AG04449 (cell line): ENCODE results near the gene KRT71.

ENCODE experiments used
- CTCF ChIA-PET: fragments of 350-600 bp; formaldehyde crosslinking; extraction: SDS; loops from one replicate; lab custom pipeline; 2021; ENCODE audit warnings: antibody characterized with exemption; lab: Yijun Ruan, JAX
- POLR2A ChIA-PET: fragments of 400-600, 350-600 bp; formaldehyde crosslinking; extraction: SDS; loops from one replicate; lab custom pipeline; 2020; ENCODE audit warnings: antibody characterized with exemption, inconsistent platforms; lab: Yijun Ruan, JAX
- DNase-seq: peaks from one replicate; pipeline ENCODE4 v3.0.0-alpha.2; 2010; ENCODE audit warnings: low read depth, low spot score
- H3K4me3 ChIP-seq: 2 replicates; pipeline ENCODE4 v1.5.1; 2011; ENCODE audit warnings: low read depth, mild to moderate bottlenecking, control low read depth, low read length
- CTCF ChIP-seq: IDR thresholded peaks from one replicate; pipeline ENCODE4 v1.5.1; 2011; ENCODE audit warnings: mild to moderate bottlenecking, moderate library complexity, low read length, control low read depth, inconsistent platforms; ENCODE audit not compliant: insufficient read depth; ENCODE audit errors: missing control alignments

KRT71 gene

GRCh38 chr12:52552681-52553195 is at the start of gene KRT71:
Gene KRT71 (minus strand): TSS chr12:52553145. CDS start chr12:52553077, 68 bp downstream.
- ChIA-PET CTCF (interaction anchor here (1.3 kb wide), 2 partner anchors 161 to 318 kb away, joined by 3 read pairs; no protein-coding TSS in a partner anchor), POLR2A (no interaction called here)
- no peak for DNase-seq
- no peak for TF ChIP-seq CTCF
- H3K4me3 ChIP-seq, result no peak within 1 kb of the TSS

DNA sequence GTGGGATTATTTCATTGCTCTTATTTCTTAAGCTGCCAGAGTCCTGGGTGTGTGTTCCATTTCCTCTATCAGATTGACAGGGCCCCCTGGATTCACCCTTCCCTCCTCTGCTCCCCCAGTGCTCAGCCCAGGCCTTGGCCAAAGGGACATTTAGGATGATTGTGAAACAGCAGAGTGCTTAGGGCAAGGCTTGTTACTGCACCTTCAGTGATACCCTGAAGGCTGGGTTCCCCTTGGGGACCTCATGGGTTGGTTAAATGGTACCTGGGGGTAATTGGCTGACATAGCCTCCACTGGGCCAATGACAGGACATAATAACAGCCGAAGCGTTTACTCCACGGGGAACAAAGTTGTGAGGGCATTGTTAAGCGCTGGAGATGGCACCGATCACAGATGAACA is 49.6 kb upstream of the KRT71 start:
- no peak for DNase-seq
- no peak overlapping the region for H3K4me3 ChIP-seq
- CTCF ChIA-PET, result no interaction called here
- no peak for TF ChIP-seq CTCF
- POLR2A ChIA-PET, result no interaction called here

- no peak overlapping the region for H3K4me3 ChIP-seq
- DNase-seq, result no peak
- POLR2A ChIA-PET, result no interaction called here
- CTCF ChIA-PET, result no interaction called here
- no peak for TF ChIP-seq CTCF
These were observed 48.7 kb upstream of the KRT71 start for GRCh38 chr12:52601671-52602070.

DNA sequence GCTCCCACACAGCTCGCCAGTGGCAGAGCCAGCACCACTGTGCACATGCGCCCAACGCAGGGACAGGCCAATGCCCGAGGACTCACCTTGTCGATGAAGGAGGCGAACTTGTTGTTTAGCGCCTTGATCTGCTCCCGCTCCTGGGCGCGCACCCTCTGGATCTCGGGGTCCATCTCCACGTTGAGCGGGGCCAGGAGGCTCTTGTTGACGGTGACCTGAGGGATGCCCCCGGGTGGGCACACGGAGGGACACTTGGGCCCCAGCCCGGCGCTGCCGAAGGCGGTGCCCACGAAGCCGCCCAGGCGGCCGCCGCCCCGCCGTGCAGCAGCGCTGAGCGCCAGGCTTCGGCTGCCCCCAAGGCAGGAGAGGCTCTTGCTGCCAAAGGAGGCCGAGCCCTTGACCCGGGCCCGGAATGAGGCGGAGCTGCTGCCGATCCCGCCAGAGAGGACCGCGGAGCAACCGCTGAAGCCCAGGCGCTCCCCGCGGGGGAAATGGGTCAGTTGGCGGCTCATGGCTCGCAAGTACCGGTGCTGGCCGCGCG is 48.1 kb upstream of the KRT71 start, which contains the start of gene KRT72:
KRT72 (minus strand) TSS at position 523 of the 541 bp plus-strand sequence; CDS start at position 512, 11 bp downstream.
- H3K4me3 ChIP-seq, result no peak within 1 kb of the TSS
- no peak for TF ChIP-seq CTCF
- no peak for DNase-seq
- POLR2A ChIA-PET, result no interaction called here
- CTCF ChIA-PET, result no interaction called here

DNA sequence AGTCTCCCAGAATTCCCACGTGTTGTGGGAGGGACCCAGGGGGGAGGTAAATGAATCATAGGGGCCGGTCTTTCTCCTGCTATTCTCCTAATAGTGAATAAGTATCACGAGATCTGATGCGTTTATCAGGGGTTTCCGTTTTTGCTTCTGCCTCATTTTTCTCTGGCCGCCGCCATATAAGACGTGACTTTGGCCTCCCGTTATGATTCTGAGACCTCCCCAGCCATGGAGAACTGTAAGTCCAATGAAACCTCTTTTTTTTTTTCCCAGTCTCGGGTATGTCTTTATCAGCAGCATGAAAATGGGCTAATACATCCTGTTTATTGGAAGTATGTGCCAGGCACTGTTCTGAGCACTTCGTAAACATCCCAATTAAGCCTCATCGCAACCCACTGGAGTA is 47.5 kb upstream of the KRT71 start:
- no peak for DNase-seq
- CTCF ChIA-PET, result no interaction called here
- POLR2A ChIA-PET, result no interaction called here
- TF ChIP-seq CTCF, result no peak
- no peak overlapping the region for H3K4me3 ChIP-seq

DNA sequence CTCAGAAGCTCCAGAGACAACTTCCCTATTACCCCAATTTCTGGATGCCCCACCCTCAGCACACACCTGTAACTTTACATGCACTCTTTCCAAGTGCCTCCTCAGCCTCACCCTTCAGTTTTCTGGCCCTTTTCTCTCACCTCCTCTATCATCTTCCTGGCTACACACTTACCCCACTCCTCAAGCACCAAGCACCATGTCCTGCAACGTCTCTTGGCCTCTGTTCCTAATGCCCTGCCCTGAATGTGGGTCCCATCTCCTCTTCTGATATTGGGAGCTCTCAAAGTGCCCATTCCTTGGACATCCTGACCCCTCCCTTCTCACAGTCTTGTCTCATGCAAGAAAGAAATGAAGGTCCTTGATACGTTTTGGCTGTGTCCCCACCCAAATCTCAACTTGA is 47.1 kb upstream of the KRT71 start:
- no peak for DNase-seq
- H3K4me3 ChIP-seq, result no peak overlapping the region
- TF ChIP-seq CTCF, result no peak
- ChIA-PET POLR2A (no interaction called here), CTCF (interaction anchor here (0.8 kb wide), 1 partner anchor 265 kb away, joined by 3 read pairs; no protein-coding TSS in a partner anchor)
